Activated T-helper 2 cell treated with anti-CD3 and anti-CD28 coated beads, Interferon-gamma antibody, Interleukin-2, Interleukin-4, amounts not matched to agents 10 μg/mL and 5 μg/mL and 100 μg/mL, durations not matched to agents 14 hours and 24 hours and 36 hours (primary cell): ENCODE data around the gene FALEC. TPM values are rescaled to one million over a fixed set of nuclear protein-coding genes. Genes with fewer than 3 reads are reported as not detected.
"Not testable (repeated sequence)": the region's sequence is repeated elsewhere in the genome, so short reads cannot be mapped to it uniquely, and the experiment has no call there.

Experiments
- DNase-seq: peaks from one replicate; pipeline ENCODE4 v3.0.0; 2021; ENCODE audit warnings: low spot score
- H3K27ac Mint-ChIP-seq: one replicate; pipeline ENCODE4 v1.8.0; 2021; ENCODE audit warnings: mixed read lengths
- H3K27me3 Mint-ChIP-seq: one replicate; pipeline ENCODE4 v1.8.0; 2021; ENCODE audit warnings: low read depth, mixed read lengths
- H3K36me3 Mint-ChIP-seq: one replicate; pipeline ENCODE4 v1.8.0; 2021; ENCODE audit warnings: low read depth, mixed read lengths
- H3K4me1 Mint-ChIP-seq: one replicate; pipeline ENCODE4 v1.8.0; 2021; ENCODE audit warnings: low read depth, mixed read lengths
- H3K4me3 Mint-ChIP-seq: one replicate; pipeline ENCODE4 v1.8.0; 2021; ENCODE audit warnings: low read depth, mild to moderate bottlenecking, moderate library complexity, mixed read lengths
- H3K9me3 Mint-ChIP-seq: one replicate; pipeline ENCODE4 v1.8.0; 2021; ENCODE audit warnings: mixed read lengths
- intact Hi-C: fragments of 100-400 bp; cut with micrococcal nuclease; formaldehyde crosslinking; loops from one replicate; pipeline ENCODE4 v1.15.1; 2023
- total RNA-seq: library from RNA; stranded (reverse); gene quantifications from 2 replicates; pipeline ENCODE4 v1.2.3, GENCODE V29; 2022

FALEC gene
- total RNA-seq, 1 donor from 2014 or later: 1.9 TPM

- intact Hi-C loops: loop anchor here (1.0 to 10.0 kb wide), 5 partner anchors 11 to 683 kb away; partner anchors contain the start of genes CTSS and ENSA
- Mint-ChIP-seq H3K4me3 (peak overlapping the region; percentile 74), H3K27ac (peak overlapping the region; percentile 95), H3K9me3 (no peaks in the 10 kb centered on the region), H3K27me3 (no peaks in the 10 kb centered on the region), H3K4me1 (peaks cover 77% of the 10 kb centered on the region), H3K36me3 (peaks cover 41% of the 10 kb centered on the region)
- peak; percentile 75 for DNase-seq
Observed at GRCh38 chr1:150567341-150567716, 51.8 kb downstream of the FALEC start.

- no peak for DNase-seq
- intact Hi-C loops: loop anchor here (1.0 to 10.0 kb wide), 7 partner anchors 10 to 683 kb away; partner anchors contain the start of genes ARNT, CTSS, ENSA and TARS2
- no peaks in the 10 kb centered on the region for H3K9me3 Mint-ChIP-seq
- peak overlapping the region; percentile 95 for H3K27ac Mint-ChIP-seq
- peaks cover 75% of the 10 kb centered on the region for H3K4me1 Mint-ChIP-seq
- H3K36me3 Mint-ChIP-seq: peaks cover 47% of the 10 kb centered on the region
- H3K27me3 Mint-ChIP-seq: no peaks in the 10 kb centered on the region
- H3K4me3 Mint-ChIP-seq: peak overlapping the region; percentile 74
Observed at GRCh38 chr1:150567717-150568593, 52.4 kb downstream of the FALEC start.

GRCh38 chr1:150568594-150568966 is 53.0 kb downstream of the FALEC start:
- Mint-ChIP-seq H3K4me1 (peaks cover 75% of the 10 kb centered on the region), H3K36me3 (peaks cover 53% of the 10 kb centered on the region), H3K27ac (peak overlapping the region; percentile 95), H3K4me3 (peak overlapping the region; percentile 74), H3K9me3 (no peaks in the 10 kb centered on the region), H3K27me3 (no peaks in the 10 kb centered on the region)
- intact Hi-C loops: loop anchor here (1.0 to 10.0 kb wide), 4 partner anchors 82 to 684 kb away; partner anchors contain the start of genes ARNT, CTSS and TARS2
- DNase-seq: no peak

DNA sequence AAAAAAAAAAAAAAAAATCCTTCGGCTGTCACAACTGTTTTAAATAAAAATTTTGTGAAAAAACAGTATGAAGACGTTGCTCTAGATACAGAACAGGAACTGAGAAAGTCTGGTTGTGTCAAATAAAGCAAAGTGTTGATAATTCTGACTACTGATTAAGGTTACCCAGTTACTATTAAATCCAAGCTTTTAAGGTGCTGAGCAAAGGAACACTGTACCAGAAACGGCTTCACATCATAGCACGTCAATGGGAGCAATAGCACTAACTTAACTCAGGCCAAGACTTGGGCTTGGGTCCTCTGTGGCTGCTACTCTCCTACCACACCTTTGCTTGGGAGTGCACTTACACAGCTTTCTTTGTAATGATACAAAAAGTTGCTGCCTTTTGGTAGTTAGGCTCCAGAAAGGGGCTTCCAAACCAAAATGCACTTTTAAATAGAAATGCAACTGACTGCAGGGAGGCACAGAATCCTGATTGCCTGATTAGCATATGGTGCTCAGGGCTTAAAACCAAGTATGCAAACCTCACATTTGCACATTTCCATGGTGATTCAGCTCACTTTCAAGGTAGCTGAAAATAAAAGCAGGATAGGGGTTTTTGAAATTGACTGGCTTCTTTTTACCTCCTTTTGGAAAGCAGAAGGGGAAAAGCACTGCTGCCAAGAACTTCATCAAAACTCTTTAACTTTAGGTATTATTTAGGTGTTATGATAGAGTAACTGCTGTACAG is 57.5 kb downstream of the FALEC start:
- H3K27me3 Mint-ChIP-seq: no peaks in the 10 kb centered on the region
- peaks cover 93% of the 10 kb centered on the region for H3K36me3 Mint-ChIP-seq
- no peaks in the 10 kb centered on the region for H3K9me3 Mint-ChIP-seq
- intact Hi-C loops: no loop called here
- no peak for DNase-seq
- H3K27ac Mint-ChIP-seq: peak overlapping the region; percentile 75
- H3K4me3 Mint-ChIP-seq: peak overlapping the region; percentile 98
- peaks cover 66% of the 10 kb centered on the region for H3K4me1 Mint-ChIP-seq

DNA sequence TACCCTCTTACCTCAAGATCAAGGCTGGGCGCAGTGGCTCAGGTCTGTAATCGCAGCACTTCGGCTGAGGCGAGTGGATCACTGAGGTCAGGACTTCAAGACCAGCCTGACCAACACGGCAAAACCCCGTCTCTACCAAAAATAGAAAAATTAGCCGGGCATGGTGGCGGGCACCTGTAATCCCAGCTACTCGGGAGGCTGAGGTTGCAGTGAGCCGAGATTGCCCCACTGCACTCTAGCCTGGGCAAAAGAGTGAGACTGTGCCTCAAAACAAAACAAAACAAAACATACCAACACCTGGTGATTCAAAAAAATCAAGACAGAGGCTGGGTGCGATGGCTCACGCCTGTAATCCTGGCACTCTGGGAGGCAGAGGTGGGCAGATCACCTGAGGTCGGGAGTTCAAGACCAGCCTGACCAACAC is 58.1 kb downstream of the FALEC start:
- H3K36me3 Mint-ChIP-seq: peaks cover 96% of the 10 kb centered on the region
- peaks cover 60% of the 10 kb centered on the region for H3K4me1 Mint-ChIP-seq
- H3K27me3 Mint-ChIP-seq, intact Hi-C loops, H3K9me3 Mint-ChIP-seq, DNase-seq: not testable (repeated sequence)
- H3K4me3 Mint-ChIP-seq: peak overlapping the region; percentile 98
- H3K27ac Mint-ChIP-seq: peak overlapping the region; percentile 75

GRCh38 chr1:150574260-150575071 is 58.9 kb downstream of the FALEC start:
- no peaks in the 10 kb centered on the region for H3K9me3 Mint-ChIP-seq
- H3K27me3 Mint-ChIP-seq: no peaks in the 10 kb centered on the region
- peaks cover 52% of the 10 kb centered on the region for H3K4me1 Mint-ChIP-seq

GRCh38 chr1:150575072-150575489 is 59.5 kb downstream of the FALEC start:
- Mint-ChIP-seq H3K4me1 (peaks cover 46% of the 10 kb centered on the region), H3K4me3 (peak overlapping the region; percentile 98), H3K27me3 (no peaks in the 10 kb centered on the region), H3K9me3 (no peaks in the 10 kb centered on the region), H3K27ac (peak overlapping the region; percentile 91), H3K36me3 (peaks cover 92% of the 10 kb centered on the region)
- intact Hi-C loops: no loop called here
- no peak for DNase-seq

More at GRCh38 chr1:150574260-150575071, 58.9 kb downstream of the FALEC start:
- Mint-ChIP-seq H3K4me3 (peak overlapping the region; percentile 98), H3K27ac (peak overlapping the region; percentile 91), H3K36me3 (peaks cover 97% of the 10 kb centered on the region)
- no peak for DNase-seq
- intact Hi-C loops: no loop called here

- Mint-ChIP-seq H3K36me3 (peaks cover 85% of the 10 kb centered on the region), H3K4me1 (peaks cover 44% of the 10 kb centered on the region), H3K27me3 (no peaks in the 10 kb centered on the region), H3K4me3 (peak overlapping the region; percentile 98), H3K27ac (peak overlapping the region; percentile 91), H3K9me3 (no peaks in the 10 kb centered on the region)
- intact Hi-C loops: no loop called here
- no peak for DNase-seq
Observed at GRCh38 chr1:150575518-150576366, 60.2 kb downstream of the FALEC start.

DNA sequence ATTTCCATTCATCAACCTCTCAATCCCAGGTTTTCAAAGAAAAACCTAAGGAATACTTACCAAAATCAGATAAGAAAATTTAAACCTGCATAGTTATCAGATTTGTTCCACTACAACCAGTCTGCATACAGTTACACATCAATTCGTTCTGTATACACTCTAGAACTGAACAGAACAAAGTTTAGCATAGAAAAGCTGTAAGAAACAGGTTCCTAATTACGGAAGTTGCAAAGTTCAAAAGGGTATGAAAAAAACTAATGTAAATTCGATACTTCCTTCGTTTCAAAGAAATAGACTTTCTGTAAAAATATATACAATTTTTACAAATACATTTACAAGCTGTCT is 60.8 kb downstream of the FALEC start:
- Mint-ChIP-seq H3K27me3 (no peaks in the 10 kb centered on the region), H3K27ac (peak overlapping the region; percentile 72), H3K9me3 (no peaks in the 10 kb centered on the region), H3K4me3 (peak overlapping the region; percentile 98), H3K4me1 (peaks cover 42% of the 10 kb centered on the region), H3K36me3 (peaks cover 79% of the 10 kb centered on the region)
- intact Hi-C loops: no loop called here
- no peak for DNase-seq

DNA sequence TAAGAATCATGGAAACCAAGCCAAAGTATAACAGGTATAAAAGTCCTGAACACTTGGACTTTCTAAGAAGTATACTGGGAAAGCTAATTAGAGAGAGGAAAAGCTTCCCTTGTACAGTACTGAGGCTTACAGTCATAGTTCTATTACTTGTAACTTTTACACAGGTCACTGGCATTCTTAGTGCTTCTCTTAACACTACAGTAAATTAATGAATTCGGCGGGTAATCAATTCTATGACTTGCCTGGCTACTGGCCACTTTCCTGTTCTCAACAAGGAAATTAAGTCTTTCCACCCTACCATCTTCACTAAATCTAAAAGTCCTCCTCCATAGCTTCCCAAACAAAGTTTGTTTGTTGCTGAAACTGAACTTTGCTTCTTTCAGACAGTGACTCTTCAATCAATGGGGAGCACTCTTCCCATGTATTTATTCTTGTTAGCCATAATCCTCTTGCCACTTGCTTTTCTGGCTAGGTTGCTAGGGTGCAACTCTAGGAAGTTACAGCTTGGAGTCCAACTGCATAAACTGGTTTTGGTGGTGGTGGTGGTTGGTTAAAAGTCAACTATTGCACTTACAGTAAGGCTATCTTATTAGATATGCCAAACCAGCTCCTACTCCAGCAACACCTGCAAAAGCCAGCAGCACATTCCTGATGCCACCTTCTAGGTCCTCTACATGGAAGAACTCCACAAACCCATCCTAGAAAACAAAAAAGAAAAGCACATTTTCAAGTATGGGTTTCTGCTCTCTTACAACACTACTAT is 61.4 kb downstream of the FALEC start:
- Mint-ChIP-seq H3K9me3 (no peaks in the 10 kb centered on the region), H3K4me3 (peak overlapping the region; percentile 98), H3K4me1 (peaks cover 42% of the 10 kb centered on the region), H3K36me3 (peaks cover 74% of the 10 kb centered on the region), H3K27me3 (no peaks in the 10 kb centered on the region), H3K27ac (peak overlapping the region; percentile 98)
- no peak for DNase-seq
- intact Hi-C loops: no loop called here

DNA sequence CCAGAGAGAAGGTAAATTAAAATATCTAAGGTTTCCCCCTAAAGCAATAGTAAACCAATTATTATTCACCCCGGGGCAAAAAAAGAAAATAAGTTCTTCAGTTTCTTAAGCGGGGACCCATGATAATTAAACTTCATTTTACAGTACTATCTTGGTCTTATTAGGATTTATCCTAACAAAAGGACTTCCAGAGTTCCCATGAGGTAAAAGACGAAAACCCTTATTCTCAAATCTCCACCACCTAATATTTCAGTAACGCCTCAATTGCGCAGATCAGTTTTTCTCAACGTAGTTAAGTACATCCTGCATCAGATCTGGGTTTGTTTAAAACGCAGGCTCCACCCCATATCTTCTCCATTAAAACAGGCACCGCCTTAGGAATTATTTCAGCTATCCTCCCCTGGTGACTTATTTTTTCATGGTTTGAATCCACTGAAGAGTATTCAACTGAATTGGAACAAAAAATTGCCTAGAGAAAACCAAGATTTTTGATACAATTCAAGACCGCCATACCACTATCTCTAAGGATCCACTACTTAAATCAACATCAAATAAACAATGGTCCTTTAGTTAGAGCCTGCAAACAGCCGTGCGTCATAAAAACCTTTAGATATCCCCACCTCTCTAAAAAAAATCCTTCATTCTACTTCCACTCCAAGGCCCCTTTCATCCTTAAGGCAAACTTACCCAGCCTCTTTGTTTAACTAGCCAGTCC is 62.2 kb downstream of the FALEC start:
- DNase-seq: no peak
- Mint-ChIP-seq H3K4me3 (peak overlapping the region; percentile 98), H3K9me3 (no peaks in the 10 kb centered on the region), H3K4me1 (peaks cover 43% of the 10 kb centered on the region), H3K27ac (peak overlapping the region; percentile 98), H3K36me3 (peaks cover 70% of the 10 kb centered on the region), H3K27me3 (no peaks in the 10 kb centered on the region)
- intact Hi-C loops: loop anchor here (1.0 to 2.0 kb wide), 3 partner anchors 10 to 213 kb away; partner anchors contain the start of genes ENSA and RPRD2
